Measurements from ENCODE around the gene NOS1AP. TPM values are rescaled to one million over a fixed set of nuclear protein-coding genes. Genes with fewer than 3 reads are reported as not detected.
A peak's percentile ranks its signal among the peaks of the same experiment; 100 is the strongest.

The NOS1AP gene
- total and polyA plus RNA-seq, 9 donors = 0.50 to 4.4 (median 1.5) TPM

DNA sequence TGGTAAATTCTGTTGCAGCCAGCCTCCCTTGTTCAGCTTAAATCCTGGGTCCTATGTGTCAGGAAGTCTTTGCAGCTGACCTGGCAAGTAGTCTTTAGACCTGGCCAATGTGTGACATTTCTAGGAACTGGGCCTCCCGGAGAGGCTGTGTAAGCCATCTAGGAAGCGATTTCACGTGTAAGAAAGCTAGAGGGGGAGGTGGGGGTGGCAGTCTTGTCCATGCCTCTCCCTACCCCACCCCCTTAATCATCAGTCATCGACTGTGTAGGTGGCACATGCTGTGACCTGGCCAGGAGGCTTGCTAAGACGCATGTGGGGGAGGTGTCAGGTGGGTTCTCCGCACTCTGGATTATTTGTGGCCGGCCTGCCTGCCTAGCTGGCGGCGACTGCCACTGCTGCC lies 320.5 kb downstream of the NOS1AP start:
- intact Hi-C loops (cut with DNase I) = loop anchor here (2.0 to 10.0 kb wide), 3 partner anchors 13 to 595 kb away; no protein-coding TSS in a partner anchor
- Histone ChIP-seq H3K36me3 (no peaks in the 10 kb centered on the region), H3K4me1 (ENCODE audit: insufficient read depth) (peaks cover 6% of the 10 kb centered on the region)

DNA sequence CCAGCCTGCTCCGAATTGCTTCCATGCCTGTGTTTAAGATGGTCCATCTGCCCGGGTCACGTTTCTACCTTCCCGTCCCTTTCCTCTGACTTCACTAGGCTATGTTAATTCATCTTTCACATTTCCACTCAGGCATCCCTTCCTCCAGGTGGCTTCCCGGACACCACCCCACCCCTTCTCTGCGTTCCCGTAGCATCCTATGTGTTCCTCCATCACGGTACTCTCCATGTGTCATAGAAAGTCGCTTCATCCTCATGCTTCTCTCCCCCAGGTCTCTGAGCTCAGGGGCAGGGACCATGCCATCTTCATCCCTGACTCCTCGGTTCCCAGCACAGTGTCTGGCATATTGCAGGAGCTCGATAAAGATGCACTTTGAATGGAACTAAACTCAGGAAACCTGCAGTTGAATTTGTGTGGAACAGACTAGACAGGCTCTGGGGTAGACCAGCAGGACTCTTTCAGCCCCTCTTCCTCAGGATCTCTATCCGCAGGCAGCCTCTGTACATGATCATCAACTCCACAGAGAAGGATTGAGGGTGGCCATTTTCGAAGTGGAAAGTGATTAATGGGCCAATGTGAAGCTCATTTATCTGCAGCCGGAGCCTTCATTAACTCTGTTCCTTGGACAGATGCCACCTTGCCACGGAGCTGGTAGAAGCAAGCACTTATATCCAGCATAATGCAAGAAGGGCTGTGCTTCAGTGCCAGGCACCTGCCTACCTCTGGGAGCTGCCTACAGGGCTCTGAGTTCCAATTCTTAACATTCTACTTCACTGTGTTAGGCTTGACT lies 321.1 kb downstream of the NOS1AP start:
- no peak for TF ChIP-seq POLR2A (IDR thresholded peaks at IDR 0.05)
- WGBS, 3 donors = 68 to 75% (median 74%) methylated on average over 15 of the region's 15 CpGs

More for the DNA sequence above, 320.5 kb downstream of the NOS1AP start:
- Histone ChIP-seq H3K27me3 (no peaks in the 10 kb centered on the region), H3K27ac (no peak overlapping the region), H3K4me3 (no peak overlapping the region), H3K9me3 (no peaks in the 10 kb centered on the region)
- TF ChIP-seq, protein P1, sequence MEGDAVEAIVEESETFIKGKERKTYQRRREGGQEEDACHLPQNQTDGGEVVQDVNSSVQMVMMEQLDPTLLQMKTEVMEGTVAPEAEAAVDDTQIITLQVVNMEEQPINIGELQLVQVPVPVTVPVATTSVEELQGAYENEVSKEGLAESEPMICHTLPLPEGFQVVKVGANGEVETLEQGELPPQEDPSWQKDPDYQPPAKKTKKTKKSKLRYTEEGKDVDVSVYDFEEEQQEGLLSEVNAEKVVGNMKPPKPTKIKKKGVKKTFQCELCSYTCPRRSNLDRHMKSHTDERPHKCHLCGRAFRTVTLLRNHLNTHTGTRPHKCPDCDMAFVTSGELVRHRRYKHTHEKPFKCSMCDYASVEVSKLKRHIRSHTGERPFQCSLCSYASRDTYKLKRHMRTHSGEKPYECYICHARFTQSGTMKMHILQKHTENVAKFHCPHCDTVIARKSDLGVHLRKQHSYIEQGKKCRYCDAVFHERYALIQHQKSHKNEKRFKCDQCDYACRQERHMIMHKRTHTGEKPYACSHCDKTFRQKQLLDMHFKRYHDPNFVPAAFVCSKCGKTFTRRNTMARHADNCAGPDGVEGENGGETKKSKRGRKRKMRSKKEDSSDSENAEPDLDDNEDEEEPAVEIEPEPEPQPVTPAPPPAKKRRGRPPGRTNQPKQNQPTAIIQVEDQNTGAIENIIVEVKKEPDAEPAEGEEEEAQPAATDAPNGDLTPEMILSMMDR (IDR thresholded peaks at IDR 0.05) = no peak
- no peak for TF ChIP-seq POLR2A (IDR thresholded peaks at IDR 0.05)
- no peak for TF ChIP-seq EP300 (IDR thresholded peaks at IDR 0.05)
- 69 to 79% (median 74%) methylated on average over 9 of the region's 9 CpGs for WGBS, 3 donors
- DNase-seq = no peak

DNA sequence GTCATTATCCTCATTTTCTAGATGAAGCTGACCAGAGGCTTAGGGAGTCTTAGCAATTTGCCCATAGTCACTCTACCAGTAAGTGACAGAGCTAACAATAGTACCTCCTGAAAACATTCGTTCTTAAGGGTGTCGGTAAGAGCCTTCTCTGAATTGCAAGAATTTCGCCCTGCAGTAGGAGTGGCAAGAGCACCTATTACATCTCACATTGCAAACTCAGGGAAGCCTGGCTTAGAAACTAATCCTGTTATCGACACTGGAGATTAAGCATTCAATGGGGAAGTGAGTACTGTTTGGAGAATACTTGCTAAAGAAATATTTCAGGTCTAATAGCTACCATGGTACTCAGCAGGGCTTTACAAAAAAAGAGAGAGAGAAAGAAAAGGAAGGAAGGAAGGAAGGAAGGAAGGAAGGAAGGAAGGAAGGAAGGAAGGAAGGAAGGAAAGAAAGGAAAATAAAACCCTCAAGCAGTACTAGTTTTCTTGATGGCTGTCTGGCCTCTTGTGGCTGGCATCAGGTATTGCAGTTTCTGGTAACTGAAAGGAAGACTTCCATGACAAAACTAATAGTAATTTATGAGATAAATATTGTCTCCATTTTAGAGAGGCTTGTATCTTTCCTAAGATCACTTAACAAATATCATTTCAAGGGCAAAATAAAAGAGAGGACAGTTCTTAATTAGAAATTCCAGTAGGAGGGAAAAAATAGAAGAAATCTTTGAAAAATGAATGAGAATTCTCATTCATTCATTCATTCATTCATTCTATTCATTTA lies 322.5 kb downstream of the NOS1AP start:
- Histone ChIP-seq H3K27ac (no peak overlapping the region), H3K4me3 (no peak overlapping the region), H3K36me3 (no peaks in the 10 kb centered on the region), H3K4me1 (ENCODE audit: insufficient read depth) (peaks cover 6% of the 10 kb centered on the region), H3K27me3 (no peaks in the 10 kb centered on the region), H3K9me3 (no peaks in the 10 kb centered on the region)
- intact Hi-C loops (cut with DNase I) = loop anchor here (5.0 to 10.0 kb wide), 2 partner anchors 335 to 597 kb away; no protein-coding TSS in a partner anchor
- no peak for TF ChIP-seq EP300 (IDR thresholded peaks at IDR 0.05)
- TF ChIP-seq POLR2A (IDR thresholded peaks at IDR 0.05) = no peak
- TF ChIP-seq, protein P1 (IDR thresholded peaks at IDR 0.05) = peak in 2 of 3 donors; percentile 28 to 61
- no peak for DNase-seq
- WGBS, 3 donors = 46 to 62% (median 47%) methylated on average over 4 of the region's 4 CpGs

More for the DNA sequence above, 321.1 kb downstream of the NOS1AP start:
- DNase-seq = no peak
- Histone ChIP-seq H3K4me3 (no peak overlapping the region), H3K9me3 (no peaks in the 10 kb centered on the region), H3K36me3 (no peaks in the 10 kb centered on the region), H3K27ac (no peak overlapping the region), H3K4me1 (ENCODE audit: insufficient read depth) (peaks cover 6% of the 10 kb centered on the region), H3K27me3 (no peaks in the 10 kb centered on the region)
- intact Hi-C loops (cut with DNase I) = loop anchor here (5.0 to 10.0 kb wide), 2 partner anchors 333 to 596 kb away; no protein-coding TSS in a partner anchor

DNA sequence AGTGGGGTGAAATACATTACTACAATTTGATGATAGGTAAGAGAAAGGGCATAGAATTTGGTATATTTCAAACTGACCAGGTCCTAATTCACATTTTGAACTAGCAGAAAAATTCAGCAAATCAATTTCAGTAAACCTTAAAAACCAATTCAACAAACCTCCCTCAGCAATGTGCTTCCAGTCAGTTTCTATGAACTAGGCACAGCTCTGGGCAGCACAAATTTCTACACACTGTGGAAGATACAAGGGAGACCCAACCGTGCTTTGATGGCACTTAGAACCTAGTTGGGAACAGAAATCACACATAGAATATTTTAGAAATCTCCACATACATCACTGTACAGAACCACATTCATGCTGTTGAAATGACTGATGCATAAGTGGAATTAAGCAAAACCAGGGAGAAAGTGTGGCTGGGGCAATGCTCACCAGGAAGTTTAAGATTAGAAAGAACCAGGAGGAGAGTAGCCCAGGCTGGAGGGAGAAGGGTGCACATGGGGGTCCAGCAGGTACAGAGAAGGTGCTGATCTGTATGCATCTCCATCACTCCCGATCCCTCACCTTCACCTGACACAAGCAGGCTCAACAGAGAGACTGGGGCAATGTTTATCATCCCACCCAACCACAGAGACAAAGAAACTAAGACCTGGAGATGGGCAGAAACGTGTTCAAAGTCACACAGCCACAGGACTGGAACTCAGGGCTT lies 326.9 kb downstream of the NOS1AP start:
- no peak overlapping the region for H3K4me3 ChIP-seq
- H3K9me3 ChIP-seq = no peaks in the 10 kb centered on the region
- intact Hi-C loops (cut with DNase I) = loop anchor here in 2 of 4 donors (10.0 kb wide), 1 partner anchor 602 kb away; no protein-coding TSS in a partner anchor
- TF ChIP-seq POLR2A (IDR thresholded peaks at IDR 0.05) (no peak), EP300 (IDR thresholded peaks at IDR 0.05) (no peak)
- TF ChIP-seq, protein P1 (IDR thresholded peaks at IDR 0.05) = no peak
- no peaks in the 10 kb centered on the region for H3K27me3 ChIP-seq
- no peak overlapping the region for H3K27ac ChIP-seq
- DNase-seq = no peak
- WGBS, 3 donors = 80 to 88% (median 83%) methylated on average over 3 of the region's 3 CpGs
- H3K36me3 ChIP-seq = no peaks in the 10 kb centered on the region
- H3K4me1 ChIP-seq (ENCODE audit: insufficient read depth) = no peaks in the 10 kb centered on the region

Data from ovary (tissue), 9 donors.